K562 (cell line): Measurements from ENCODE around the gene NEB.
"Not testable (repeated sequence)": the region's sequence is repeated elsewhere in the genome, so short reads cannot be mapped to it uniquely, and the experiment has no call there.

Experiments used
- CTCF ChIP-seq, 3 experiments: IDR thresholded peaks in 2 of 3; conservative IDR thresholded peaks in 1 of 3; 2 replicates each; pipeline ENCODE4 v1.5.1; 2011 to 2012; ENCODE audit warnings: low read length in 3 of 3, mild to moderate bottlenecking in 3 of 3, control low read depth in 2 of 3, improper control_type of control experiment in 1 of 3, inconsistent platforms in 1 of 3, low read depth in 1 of 3, mixed read lengths in 1 of 3, moderate library complexity in 1 of 3; ENCODE audit not compliant: insufficient read depth in 2 of 3
- POLR2A ChIP-seq: fragments of 450-650 bp; conservative IDR thresholded peaks from 2 replicates; pipeline ENCODE4 v1.6.1; 2016

GRCh38 chr2:151698134-151698533, 36.1 kb downstream of the NEB start:
- TF ChIP-seq POLR2A; CTCF (IDR thresholded peaks at IDR 0.05 in 2 of 3, conservative IDR thresholded peaks at IDR 0.05 in 1 of 3; ENCODE audit: insufficient read depth in 2 of 3, low read depth in 1 of 3, low read length in 3 of 3): not testable (repeated sequence)
